Vagina (tissue), 2 donors: ENCODE results near the gene PLEKHA4. TPM values are rescaled to one million over a fixed set of nuclear protein-coding genes. Genes with fewer than 3 reads are reported as not detected.

Source experiments
- DNase-seq, 2 donors: peaks; one replicate each; pipeline ENCODE4 v3.0.0-alpha.2; 2017; ENCODE audit errors: extremely low spot score in 2 of 2
- H3K27ac ChIP-seq: fragments of 200-600 bp; sonication (generic); one replicate; pipeline ENCODE4 v1.5.1; 2019
- H3K27me3 ChIP-seq: fragments of 200-600 bp; sonication (generic); one replicate; pipeline ENCODE4 v1.5.1; 2019
- H3K36me3 ChIP-seq, 2 donors: fragments of 200-600 bp; sonication (generic); one replicate each; pipeline ENCODE4 v1.5.1; 2017 to 2019
- H3K4me1 ChIP-seq: fragments of 200-600 bp; sonication (generic); one replicate; pipeline ENCODE4 v1.5.1; 2019
- H3K4me3 ChIP-seq, 2 donors: fragments of 200-600 bp; sonication (generic); 1 replicate in 1 of 2; 2 replicates in 1 of 2; pipeline ENCODE4 v1.5.1; 2016 to 2019
- H3K9me3 ChIP-seq: fragments of 200-600 bp; sonication (generic); one replicate; pipeline ENCODE4 v1.5.1; 2019
- POLR2A ChIP-seq, 2 donors: fragments of 450-650 bp; IDR thresholded peaks; one replicate each; pipeline ENCODE4 v1.6.1; 2017; ENCODE audit warnings: antibody characterized with exemption in 2 of 2, mild to moderate bottlenecking in 2 of 2, moderate library complexity in 2 of 2
- POLR2AphosphoS5 ChIP-seq, 2 donors: sonication (generic); formaldehyde crosslinking; IDR thresholded peaks; one replicate each; pipeline ENCODE4 v1.9.0; 2017; ENCODE audit warnings: antibody characterized with exemption in 2 of 2, mild to moderate bottlenecking in 2 of 2, low read depth in 1 of 2; ENCODE audit not compliant: insufficient read depth in 1 of 2
- intact Hi-C: fragments of 100-400 bp; cut with DNase I; formaldehyde crosslinking; loops from one replicate; pipeline ENCODE4 v1.15.1; 2023
- total RNA-seq: library from RNA; depleted of rRNA; stranded (reverse); fragments of >200 nt; gene quantifications from one replicate; pipeline ENCODE4 v1.2.3, GENCODE V29; 2016
- TF ChIP-seq, protein P1 (sequence below), 3 experiments: fragments of 450-650 bp in 2 of 3; fragments of 200-600 bp in 1 of 3; sonication (generic) in 1 of 3; IDR thresholded peaks; one replicate each; pipeline ENCODE4 v1.5.1; 2017 to 2019; ENCODE audit warnings: antibody characterized with exemption in 3 of 3, mild to moderate bottlenecking in 2 of 3, moderate library complexity in 2 of 3

Gene PLEKHA4
- total RNA-seq, 1 donor from 2014 or later: 37.1 TPM

DNA sequence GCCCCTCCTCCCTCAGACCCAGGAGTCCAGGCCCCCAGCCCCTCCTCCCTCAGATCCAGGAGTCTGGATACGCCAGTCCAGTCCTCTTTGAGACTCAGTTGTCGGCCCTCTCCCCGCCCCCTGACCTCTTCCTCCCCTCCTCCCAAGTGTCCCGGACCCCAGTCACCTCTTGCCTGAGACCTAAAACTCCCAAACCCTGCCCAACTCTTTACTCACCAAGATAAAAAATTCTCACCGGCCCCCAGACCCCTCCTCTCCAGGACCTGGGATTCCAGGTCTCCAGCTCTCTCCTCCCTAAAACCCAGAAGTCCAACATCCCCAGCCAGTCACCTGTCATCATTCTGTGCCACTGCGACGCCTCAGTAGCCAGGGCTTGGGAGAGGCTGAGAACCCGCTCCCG, 30.7 kb downstream of the PLEKHA4 start:
- no peak for DNase-seq
- peak overlapping the region; percentile 93 for H3K27ac ChIP-seq
- H3K9me3 ChIP-seq: no peaks in the 10 kb centered on the region
- no peaks in the 10 kb centered on the region for H3K36me3 ChIP-seq
- TF ChIP-seq, protein P1, sequence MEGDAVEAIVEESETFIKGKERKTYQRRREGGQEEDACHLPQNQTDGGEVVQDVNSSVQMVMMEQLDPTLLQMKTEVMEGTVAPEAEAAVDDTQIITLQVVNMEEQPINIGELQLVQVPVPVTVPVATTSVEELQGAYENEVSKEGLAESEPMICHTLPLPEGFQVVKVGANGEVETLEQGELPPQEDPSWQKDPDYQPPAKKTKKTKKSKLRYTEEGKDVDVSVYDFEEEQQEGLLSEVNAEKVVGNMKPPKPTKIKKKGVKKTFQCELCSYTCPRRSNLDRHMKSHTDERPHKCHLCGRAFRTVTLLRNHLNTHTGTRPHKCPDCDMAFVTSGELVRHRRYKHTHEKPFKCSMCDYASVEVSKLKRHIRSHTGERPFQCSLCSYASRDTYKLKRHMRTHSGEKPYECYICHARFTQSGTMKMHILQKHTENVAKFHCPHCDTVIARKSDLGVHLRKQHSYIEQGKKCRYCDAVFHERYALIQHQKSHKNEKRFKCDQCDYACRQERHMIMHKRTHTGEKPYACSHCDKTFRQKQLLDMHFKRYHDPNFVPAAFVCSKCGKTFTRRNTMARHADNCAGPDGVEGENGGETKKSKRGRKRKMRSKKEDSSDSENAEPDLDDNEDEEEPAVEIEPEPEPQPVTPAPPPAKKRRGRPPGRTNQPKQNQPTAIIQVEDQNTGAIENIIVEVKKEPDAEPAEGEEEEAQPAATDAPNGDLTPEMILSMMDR (IDR thresholded peaks at IDR 0.05): no peak
- no peak for TF ChIP-seq POLR2A (IDR thresholded peaks at IDR 0.05)
- TF ChIP-seq POLR2AphosphoS5 (IDR thresholded peaks at IDR 0.05; ENCODE audit: insufficient read depth in 1 of 2, low read depth in 1 of 2): no peak
- intact Hi-C loops: loop anchor here (2.0 kb wide), 1 partner anchor 43 kb away; no protein-coding TSS in a partner anchor
- H3K27me3 ChIP-seq: no peaks in the 10 kb centered on the region
- H3K4me1 ChIP-seq: peaks cover 18% of the 10 kb centered on the region
- H3K4me3 ChIP-seq: peak overlapping the region; percentile 47 to 48

DNA sequence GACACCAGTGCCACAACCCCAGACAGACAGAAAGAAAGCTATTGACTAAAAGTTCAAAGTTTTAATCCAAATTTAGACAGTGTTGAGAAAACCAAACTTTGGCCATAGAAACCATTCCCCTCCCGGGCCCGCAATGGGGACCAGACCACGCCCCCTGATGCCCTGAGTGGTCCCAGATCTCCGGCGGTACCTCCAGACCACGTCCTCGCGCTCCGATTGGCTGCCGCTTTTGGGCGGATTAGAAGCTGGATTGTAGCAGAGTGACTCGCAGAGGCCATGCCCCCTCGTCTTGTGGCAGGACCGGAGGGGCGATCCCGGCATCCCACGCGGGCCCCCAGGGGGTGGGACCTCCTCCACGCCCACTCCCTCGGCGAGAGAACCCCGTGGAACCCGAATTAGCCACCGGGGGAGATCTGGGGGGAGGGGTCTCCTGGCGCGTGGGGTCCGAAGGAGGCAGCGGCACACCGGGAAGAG, 31.3 kb downstream of the PLEKHA4 start:
- H3K9me3 ChIP-seq: no peaks in the 10 kb centered on the region
- DNase-seq: no peak
- peak in 1 of 2 donors; percentile 56 for TF ChIP-seq POLR2A (IDR thresholded peaks at IDR 0.05)
- peak; percentile 84 to 86 for TF ChIP-seq POLR2AphosphoS5 (IDR thresholded peaks at IDR 0.05; ENCODE audit: insufficient read depth in 1 of 2, low read depth in 1 of 2)
- TF ChIP-seq, protein P1 (IDR thresholded peaks at IDR 0.05): no peak
- intact Hi-C loops: loop anchor here (2.0 kb wide), 1 partner anchor 42 kb away; no protein-coding TSS in a partner anchor
- peak overlapping the region; percentile 47 to 48 for H3K4me3 ChIP-seq
- no peaks in the 10 kb centered on the region for H3K27me3 ChIP-seq
- H3K4me1 ChIP-seq: peaks cover 18% of the 10 kb centered on the region
- peaks cover 0 to 4% of the 10 kb centered on the region in 2 donors for H3K36me3 ChIP-seq
- peak overlapping the region; percentile 93 for H3K27ac ChIP-seq

DNA sequence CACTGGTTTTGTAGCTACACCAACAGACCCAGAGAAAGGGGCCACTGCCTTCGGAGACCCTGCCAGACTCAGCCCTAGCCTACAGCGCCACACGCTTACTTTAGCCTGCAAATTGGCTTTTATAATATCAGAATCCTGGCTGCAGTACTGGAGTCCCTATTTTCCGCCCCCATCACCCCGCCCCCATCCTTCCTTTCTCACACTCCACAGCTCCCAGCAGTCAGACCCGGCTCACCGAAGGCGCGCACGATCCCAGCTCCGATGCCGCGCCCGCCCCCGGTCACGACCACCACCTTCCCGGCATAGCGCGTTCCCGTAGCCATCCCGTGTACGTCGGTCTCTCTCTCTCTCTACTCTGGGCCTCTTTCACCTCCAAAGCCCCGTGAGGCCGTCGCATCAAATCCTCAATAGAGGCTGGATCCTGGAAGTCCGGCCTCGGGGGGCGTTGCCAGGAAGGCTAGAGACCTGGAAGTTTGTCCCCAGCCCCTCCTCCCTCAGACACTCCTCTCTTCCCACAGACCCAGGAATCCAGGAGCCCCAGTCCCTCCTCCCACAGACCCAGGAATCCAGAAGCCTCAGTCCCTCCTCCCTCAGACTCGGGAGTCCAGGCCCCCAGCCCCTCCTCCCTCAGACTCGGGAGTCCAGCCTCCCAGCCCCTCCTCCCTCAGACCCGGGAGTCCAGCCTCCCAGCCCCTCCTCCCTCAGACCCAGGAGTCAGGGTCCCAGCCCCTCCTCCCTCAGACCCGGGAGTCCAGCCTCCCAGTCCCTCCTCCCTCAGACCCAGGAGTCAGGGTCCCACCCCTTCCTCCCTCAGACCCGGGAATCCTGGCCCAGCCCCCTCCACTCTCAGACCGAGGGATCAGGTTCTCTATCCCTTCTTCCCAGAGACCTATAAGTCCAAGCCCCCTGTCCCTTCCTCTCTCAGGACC, 32.1 kb downstream of the PLEKHA4 start, which contains the start of gene HSD17B14:
Gene HSD17B14 (minus strand): TSS at position 403 of the 929 bp plus-strand sequence. CDS start 80 bp downstream, at position 323.
- no peak for DNase-seq
- TF ChIP-seq POLR2A (IDR thresholded peaks at IDR 0.05) (no peak), POLR2AphosphoS5 (IDR thresholded peaks at IDR 0.05; ENCODE audit: insufficient read depth in 1 of 2, low read depth in 1 of 2) (peak in 1 of 2 donors; percentile 51)
- TF ChIP-seq, protein P1 (IDR thresholded peaks at IDR 0.05): peak in 1 of 3 experiments; percentile 51
- H3K4me1 ChIP-seq: peaks cover 18% of the 10 kb centered on the region
- H3K9me3 ChIP-seq: no peaks in the 10 kb centered on the region
- peak within 1 kb of the TSS; percentile 93 for H3K27ac ChIP-seq
- peak within 1 kb of the TSS; percentile 47 to 48 for H3K4me3 ChIP-seq
- intact Hi-C loops: loop anchor here (2.0 kb wide), 1 partner anchor 42 kb away; no protein-coding TSS in a partner anchor
- H3K27me3 ChIP-seq: no peaks in the 10 kb centered on the region
- H3K36me3 ChIP-seq: peaks cover 0 to 11% of the 10 kb centered on the region in 2 donors

DNA sequence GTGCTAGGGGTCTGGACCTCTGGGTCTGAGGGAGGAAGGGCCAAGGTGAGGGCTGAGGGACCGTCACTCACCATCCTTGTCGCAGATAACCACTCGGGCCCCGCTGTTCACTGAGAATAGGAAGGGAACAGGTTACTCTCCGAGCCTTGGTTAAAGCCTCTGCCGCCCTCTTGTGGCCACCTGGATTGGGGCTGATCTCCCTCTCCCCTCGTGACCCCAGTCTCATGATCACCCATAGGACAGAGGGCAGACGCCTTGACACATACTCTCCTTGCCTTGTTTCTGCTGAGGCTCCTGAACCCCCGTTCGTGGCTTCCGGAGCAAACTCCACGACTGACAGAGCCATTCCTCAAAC, 32.7 kb downstream of the PLEKHA4 start:
- peak in 1 of 2 donors; percentile 97 for DNase-seq
- TF ChIP-seq, protein P1 (IDR thresholded peaks at IDR 0.05): peak; percentile 91 to 98 (median 94)
- peak in 1 of 2 donors; percentile 29 for TF ChIP-seq POLR2A (IDR thresholded peaks at IDR 0.05)
- TF ChIP-seq POLR2AphosphoS5 (IDR thresholded peaks at IDR 0.05; ENCODE audit: insufficient read depth in 1 of 2, low read depth in 1 of 2): peak; percentile 80 to 93
- Histone ChIP-seq H3K27me3 (no peaks in the 10 kb centered on the region), H3K27ac (peak overlapping the region; percentile 93), H3K4me3 (peak overlapping the region; percentile 47 to 48), H3K4me1 (peaks cover 18% of the 10 kb centered on the region), H3K9me3 (no peaks in the 10 kb centered on the region), H3K36me3 (peaks cover 0 to 17% of the 10 kb centered on the region in 2 donors)
- intact Hi-C loops: loop anchor here (2.0 kb wide), 1 partner anchor 41 kb away; no protein-coding TSS in a partner anchor
